Epithelial cell of prostate (primary cell): ENCODE results near the gene GPS1.

Experiments used
- DNase-seq: peaks from one replicate; pipeline ENCODE4 v3.0.0-alpha.2; 2011; ENCODE audit warnings: low read depth, low spot score
- H3K27ac ChIP-seq: fragments of 450-650 bp; 2 replicates; pipeline ENCODE4 v1.5.1; 2017; ENCODE audit warnings: mild to moderate bottlenecking

Gene GPS1

DNA sequence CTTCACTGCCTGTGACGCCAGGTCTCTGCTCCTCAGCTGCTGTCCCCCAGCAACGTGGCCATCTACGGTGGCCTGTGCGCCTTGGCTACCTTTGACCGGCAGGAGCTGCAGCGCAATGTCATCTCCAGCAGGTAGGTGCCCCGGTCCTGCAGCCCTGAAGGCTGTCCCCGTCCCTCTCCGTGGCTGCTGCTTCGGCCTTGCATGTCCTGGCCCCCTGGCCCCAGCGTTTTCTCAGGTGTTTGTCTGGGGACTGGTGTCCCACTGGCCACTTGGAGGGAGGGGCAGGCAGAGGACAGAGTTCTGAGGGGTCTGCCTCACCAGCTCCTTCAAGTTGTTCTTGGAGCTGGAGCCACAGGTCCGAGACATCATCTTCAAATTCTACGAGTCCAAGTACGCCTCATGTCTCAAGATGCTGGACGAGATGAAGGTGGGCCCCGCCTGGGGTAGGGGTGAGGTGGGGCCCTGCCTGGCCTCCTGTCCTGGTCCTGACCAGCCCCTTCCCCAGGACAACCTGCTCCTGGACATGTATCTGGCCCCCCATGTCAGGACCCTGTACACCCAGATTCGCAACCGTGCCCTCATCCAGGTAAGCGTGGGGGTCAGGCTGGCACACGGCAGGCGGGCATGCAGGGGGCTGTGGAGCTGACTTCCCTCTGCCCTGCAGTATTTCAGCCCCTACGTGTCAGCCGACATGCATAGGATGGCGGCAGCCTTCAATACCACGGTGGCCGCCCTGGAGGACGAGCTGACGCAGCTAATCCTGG, 4.4 kb downstream of the GPS1 start:
- no peak for DNase-seq
- no peak overlapping the region for H3K27ac ChIP-seq

DNA sequence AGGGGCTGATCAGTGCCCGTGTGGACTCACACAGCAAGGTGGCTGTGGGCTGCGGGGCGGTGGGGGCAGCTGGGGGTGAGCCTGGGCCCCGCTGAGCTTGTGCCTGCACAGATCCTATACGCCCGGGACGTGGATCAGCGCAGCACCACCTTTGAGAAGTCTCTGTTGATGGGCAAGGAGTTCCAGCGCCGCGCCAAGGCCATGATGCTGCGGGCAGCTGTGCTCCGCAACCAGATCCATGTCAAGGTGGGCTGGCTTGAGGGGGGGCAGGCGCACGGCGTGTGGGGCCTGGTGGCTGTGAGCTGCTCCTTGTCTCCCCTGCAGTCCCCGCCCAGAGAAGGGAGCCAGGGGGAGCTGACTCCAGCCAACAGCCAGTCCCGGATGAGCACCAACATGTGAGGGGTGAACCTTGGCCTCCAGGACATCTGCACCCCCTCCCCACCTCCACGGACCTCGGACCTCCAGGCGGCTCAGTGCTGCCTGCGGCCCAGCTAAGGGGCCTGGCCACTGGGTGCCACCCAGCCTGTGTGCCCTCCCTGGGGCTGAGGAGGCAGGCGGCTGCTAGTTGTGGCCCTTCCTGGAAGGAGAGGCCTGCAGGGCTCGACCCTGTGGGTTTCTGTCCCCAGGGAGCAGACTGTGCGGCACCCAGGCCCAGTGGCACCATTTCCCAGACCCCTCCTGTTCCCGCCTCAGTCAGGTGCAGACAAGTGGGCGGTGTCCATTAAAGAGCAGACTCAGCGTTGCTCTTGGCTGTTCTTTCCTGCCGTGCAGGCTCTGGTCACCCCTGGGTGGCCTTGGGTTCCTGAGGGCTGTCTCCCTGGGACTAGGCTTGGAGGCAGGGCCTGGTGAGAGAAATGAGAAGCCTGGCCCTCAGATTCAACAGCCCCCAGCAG, 5.3 kb downstream of the GPS1 start:
- no peak overlapping the region for H3K27ac ChIP-seq
- no peak for DNase-seq

DNA sequence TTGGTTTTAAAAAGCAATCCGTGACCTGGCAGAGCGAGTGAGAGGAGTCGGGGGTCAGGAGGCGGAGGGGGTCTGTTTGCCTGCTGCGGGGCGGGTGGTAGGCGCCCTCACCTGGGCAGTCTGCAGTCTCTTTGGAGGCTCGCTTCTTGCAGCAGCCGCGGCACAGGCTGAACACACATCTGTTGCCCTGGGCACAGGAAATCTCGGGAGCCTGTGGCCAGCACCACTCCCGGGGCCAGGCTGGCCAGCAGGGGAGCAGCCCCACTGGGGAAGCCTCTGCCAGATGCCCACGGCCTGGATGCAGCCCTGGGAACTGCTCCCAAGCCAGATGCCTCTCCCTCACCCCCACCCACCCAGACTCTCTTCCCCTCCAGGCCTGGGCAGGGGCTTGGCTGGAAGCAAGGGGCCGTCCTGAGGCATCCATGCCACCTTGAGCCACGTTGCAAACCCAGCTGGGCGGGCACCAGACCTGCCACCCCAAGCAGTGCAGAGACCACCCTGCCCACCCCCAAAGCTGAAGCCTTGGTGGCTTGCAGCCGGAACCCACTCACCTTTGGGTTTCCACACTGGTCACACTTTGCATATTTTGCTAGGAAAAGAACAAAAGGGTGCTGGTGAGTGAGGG, 6.6 kb downstream of the GPS1 start:
- H3K27ac ChIP-seq, result no peak overlapping the region
- no peak for DNase-seq

DNA sequence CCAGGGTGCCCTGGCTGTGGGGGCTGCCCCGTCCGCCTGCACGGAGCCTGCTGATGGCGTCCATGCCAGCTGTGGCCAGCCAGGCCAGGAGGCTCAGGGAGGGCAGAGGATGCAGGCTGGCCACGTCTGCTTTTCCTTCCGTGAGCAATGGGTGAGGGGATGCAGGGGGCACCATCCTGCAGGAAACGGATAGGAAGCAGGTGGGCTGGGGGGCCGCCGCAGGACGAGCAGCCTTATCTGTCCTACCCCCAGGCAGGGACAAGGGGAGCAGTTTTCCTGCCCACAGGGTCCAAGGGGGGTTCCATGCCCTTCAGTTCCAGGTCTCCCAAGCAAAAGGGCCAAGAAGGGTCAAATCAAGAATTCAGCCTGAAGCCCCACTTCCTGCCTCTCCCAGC, 7.2 kb downstream of the GPS1 start:
- DNase-seq, result no peak
- no peak overlapping the region for H3K27ac ChIP-seq

DNA sequence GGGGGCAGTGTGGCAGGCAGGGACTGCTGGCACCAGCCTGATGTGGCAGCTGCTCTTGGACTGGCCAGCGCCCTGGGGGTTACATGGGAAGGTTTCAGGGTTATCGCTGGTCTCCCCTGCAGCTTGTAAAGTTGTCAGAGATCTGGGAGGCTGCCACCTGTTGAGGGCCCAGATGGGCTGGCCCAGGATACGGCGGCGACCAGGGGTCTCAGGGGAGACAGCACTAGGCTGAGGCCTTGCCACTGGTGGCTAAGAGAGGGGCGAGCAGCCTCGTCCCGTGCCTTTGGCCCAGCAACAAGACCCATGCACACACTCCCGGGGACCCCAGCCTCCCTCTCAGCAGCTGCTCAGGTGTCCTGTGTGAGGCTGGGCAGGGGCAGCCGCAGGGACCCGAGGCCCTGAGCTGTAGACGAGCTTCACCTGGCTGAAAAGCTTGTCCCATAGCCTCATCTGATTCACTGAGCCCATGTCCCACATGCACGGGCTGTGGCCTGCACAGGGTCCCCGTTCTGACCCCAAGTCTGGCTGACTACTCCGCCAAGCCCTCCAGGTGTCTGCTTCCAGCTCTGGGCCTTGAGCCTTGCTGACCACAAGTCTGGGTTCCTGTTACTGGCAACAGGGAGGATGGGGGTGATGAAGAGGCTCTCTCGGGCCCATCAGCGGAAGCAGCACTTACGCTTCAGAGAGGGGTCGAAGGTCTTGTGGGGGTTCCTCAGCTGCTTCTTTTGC, 7.7 kb downstream of the GPS1 start:
- DNase-seq, result no peak
- no peak overlapping the region for H3K27ac ChIP-seq

DNA sequence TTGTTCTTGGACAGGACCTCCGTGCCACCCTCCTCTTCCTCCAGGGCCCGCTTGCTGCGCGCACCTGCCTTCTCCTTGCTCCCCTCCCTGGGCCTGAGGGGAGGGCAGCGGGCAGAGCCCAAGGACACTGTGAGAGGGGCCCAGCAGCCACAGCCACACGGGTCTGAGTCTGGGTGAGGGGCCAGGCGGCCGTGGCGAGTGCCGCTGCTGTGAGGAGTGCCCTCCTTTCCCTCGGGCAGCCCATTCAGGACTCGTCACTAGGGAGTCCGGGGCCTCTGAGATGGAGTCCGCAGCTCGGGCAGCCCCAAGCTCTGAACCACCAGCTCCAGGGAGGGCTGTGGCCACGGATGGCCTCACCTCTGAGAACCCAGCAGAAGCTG, 8.3 kb downstream of the GPS1 start:
- H3K27ac ChIP-seq, result no peak overlapping the region
- no peak for DNase-seq

DNA sequence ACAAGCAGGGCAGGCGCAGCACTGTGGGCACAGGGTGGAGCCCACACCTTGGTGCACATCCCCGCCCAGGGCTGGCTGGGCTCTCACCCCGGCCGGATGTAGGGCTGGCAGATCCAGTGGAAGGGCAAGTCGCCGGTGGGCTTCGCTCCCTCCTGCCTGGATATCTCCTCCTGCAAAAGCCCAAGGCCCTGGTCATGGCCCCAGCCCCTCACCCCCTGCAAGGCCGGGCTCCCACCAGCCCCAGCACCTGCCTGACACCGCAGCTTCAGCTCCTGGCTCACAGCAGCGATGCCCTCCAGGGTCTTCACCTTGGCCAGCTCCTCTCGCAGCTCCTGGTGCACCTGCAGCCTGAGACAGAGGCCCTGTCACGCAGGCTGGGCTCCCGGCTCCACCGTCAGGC, 8.9 kb downstream of the GPS1 start:
- no peak overlapping the region for H3K27ac ChIP-seq
- no peak for DNase-seq

DNA sequence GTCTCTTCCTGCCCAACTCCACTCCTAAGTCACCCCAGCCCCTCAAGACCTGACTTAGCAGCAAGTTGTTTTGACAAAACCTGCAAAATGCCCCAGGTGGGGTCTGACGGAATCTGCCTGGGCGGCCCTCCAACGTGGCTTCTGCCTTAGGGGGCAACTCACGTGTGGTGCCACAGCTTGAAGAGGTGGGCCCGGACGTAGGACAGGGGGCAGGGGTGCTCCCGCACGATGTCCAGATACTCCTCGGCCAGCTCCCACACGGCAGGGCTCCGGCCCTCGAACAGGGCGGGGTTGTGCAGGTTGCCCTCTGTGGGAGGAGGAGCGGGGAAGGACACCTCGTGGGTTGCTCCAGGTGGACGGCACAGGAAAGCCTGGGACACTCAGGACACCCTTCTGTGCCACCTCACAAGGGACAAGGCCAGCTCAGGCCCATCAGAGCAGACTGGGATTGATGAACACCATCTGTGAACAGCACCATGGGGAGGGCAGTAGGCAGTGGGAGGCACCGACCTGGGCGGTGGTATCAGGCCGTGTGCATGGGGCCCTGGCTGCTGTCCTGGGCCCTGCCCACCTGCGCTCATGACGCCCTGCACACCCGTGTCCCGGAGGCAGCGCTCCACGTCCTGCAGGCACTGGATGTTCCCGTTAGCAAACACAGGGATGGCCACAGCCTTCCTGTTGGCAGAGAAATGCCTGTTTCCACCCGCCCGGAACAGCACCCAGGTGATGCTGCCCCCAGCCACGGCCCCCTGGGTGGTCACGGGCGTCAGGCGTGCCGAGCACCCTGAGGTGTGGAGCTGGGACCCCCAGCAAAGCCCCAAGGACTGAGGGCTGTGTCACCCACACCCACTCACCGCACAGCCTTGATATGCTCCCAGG, 9.6 kb downstream of the GPS1 start:
- DNase-seq, result no peak
- no peak overlapping the region for H3K27ac ChIP-seq

DNA sequence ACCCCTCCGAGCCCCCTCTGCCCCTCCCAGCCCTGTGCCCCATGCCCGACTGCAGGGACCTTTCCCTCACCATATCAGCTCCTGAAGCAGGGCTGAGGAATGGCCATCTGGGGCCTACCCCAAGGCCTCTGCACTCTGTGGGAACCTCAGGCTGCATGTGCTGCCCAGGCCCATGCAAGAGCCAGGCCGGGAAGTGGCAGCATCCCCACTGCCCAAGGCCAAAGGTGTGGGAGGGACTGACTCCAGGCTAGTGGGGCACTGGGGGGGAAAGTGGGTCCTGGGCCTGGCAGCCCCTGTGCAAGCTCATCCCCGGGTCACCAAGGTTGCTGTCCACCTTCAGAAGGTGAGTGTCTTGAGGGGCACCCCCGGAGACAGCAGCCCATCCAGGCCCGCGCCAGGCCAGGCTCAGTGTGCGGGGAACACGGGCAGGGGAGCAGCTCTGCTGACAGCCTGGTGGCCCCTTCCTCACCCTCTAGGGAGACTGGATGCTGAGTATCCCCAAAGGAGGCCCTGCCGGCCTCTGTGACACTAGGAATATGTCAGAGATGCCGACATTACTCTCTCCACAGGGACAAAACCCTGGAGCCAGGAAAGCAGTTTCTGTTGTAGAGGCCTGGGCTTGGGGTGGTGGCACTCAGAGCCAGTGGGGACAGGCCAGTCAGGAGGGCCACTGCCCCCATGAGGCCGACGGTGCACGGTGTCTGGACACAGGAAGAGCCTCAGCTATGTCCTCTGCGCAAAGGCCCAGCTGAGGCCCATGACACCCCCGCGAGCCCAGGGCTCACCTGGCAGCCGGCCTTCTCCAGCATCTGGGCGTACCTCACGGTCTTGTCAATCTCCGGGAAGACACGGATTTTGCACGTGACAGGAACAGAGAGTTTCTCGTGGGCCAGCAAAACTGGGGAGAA, 10.6 kb downstream of the GPS1 start:
- no peak for DNase-seq
- no peak overlapping the region for H3K27ac ChIP-seq

DNA sequence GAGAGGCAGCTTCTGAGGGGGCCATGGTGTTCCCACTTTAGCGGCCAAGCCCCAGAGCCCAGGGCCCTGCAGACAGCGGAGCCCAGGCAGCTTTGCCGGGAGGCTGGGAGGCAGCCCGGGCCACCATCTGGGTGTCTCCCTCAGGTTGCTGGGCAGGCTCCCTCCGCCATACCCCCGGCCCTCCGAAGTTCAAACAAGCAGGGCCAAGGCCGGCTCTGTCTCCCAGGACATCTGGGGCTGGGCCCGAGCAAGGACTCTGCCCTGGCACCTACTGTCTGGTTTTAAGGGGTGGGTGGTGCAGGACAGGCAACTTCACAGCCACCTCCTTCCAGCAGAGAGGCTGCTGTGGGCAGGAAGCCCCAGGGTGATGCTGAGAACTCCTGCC, 11.3 kb downstream of the GPS1 start:
- H3K27ac ChIP-seq, result no peak overlapping the region

DNA sequence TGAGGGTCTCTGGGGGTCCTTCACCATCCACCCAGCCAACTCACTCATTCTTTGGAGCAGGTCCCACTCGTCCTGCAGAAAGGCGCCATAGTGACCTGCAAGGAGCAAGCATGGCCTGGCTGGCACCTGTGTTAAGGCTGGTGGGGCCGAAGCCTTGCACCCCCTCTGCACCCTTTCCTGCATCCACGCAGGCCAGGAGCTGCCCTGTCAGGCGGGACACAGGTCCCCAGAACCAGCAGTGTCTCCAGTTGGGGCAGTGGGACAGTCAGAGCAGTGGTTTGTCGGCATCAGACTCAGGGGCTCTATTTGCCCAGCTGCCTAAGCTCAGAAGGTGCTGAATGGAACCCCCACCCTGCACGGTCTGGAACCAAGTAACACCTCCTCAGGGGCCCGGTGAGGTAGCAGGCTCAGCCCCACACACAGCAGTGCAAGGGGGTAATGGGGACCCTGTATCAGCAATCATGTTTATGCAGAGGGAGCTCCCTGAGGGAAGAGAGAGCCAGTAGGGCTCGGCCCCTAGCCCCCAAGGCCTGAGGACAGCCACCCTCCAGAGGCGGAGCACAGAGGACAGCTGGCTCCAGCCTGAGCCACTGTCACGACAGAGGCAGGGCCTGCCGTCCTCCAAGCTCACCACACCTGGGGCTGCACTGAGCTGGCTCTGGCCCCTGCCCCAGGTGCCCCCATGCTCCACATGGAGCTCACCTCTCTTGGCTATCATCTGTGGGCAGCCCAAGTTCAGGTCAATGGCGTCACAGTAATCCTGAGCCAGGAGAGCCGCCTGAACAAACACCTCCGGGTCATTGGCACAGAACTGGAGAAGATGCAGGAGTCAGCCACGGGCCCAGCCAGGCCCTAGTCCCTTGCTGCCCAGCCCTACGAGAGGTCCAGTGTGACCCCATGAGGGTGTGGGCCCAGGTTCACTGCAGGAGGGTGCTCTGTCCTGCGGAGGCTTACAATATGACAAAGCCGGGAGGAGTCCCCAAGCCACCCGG, 12.0 kb downstream of the GPS1 start:
- no peak for DNase-seq
- H3K27ac ChIP-seq, result no peak overlapping the region

More for the DNA sequence above, 11.3 kb downstream of the GPS1 start:
- DNase-seq, result no peak

DNA sequence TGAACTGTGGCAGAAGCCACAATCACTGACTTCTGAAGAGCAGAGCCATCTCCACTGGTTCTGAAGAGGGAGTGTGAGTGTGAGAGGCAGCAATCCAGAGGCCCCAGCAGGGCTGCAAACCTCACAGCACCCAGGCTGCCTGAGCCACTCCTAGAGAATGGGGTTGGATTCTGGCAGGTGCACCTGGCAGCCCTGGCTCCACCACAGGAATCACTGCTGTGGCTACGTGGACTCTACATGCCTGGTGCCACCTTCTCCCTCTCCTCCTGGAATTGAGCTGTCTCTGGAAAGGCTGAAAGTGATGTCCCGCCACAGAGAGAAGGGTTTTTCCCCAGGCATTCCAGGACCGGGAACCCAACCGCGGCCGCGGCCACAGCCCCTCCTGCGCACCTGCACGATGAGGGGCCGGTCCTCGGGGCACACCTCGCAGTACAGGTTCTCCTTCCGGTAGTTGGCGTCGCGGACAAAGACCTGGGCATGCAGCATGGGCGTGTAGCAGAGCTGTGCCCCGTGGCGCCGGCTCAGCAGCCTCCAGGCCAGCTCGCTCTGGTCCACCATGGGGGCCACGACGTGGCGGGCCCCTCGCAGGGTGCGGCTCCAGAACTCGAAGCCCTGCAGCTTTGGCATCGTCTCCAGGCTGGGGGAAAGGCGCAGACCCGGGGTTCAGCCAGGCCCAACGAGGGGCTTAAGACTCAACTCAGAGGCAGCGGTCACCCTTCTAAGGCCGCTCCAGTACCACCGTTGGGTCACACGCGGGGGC, 12.9 kb downstream of the GPS1 start:
- peak overlapping the region; percentile 36 for H3K27ac ChIP-seq
- no peak for DNase-seq

DNA sequence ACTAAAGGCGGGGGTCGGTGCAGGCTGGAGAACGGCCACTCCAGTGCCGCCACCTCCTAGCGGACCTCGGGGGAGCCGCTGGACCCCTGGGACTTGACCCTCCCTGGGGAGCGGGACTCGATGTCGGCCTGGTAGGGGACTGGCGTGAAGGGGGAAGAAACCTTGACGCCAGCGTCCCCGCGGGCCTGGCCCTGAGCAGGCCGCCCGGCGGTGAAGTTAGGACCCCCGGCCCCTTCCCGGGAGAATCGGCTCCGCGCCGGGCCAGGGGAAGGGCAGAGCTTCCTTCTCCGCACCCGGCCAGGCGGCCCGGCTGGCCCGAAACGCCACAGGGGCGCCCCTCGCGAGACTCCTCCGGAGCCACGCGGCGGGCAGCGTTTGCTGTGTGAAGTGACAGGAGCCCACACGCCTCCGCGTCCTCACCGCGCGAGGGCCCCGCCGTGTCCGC, 13.5 kb downstream of the GPS1 start:
- DNase-seq, result no peak
- peak overlapping the region; percentile 36 for H3K27ac ChIP-seq

DNA sequence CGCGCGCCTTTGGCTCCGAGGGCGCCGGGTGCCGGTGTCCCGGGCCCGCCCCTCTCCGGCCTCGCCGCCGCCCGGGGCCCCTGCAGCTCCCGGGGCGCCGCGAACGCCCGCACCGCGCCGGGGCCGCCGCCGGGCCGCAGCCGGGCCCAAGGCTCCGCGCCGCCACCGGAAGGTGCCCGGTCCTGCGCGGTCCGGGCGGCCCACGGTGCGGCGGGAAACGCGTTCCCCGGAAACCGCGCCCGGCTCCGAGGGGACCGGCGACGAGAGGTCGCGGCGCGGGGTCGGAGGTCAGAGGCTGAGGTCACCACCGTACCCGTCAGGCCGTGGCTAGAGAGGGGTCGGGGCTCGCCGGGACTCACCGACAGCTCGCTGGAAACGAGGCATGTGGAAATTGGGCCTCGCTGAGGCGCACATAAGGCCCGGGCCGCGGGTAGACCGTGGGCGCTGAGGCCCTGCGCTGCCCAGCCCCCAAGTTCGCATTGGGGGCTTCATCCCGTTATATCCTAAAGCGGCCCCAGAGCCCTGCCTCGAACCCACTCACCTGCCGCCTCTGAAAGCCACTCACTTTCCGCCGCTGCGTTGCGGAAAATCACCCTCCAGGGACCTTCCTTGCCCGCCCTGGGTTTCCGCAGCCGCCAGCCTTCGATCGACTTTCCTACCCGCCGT, 14.1 kb downstream of the GPS1 start, which contains the start of gene DUS1L:
Gene DUS1L (minus strand): TSS at position 167 of the 666 bp plus-strand sequence. CDS start 745 bp downstream, outside the sequence.
- H3K27ac ChIP-seq, result peak within 1 kb of the TSS; percentile 36
- DNase-seq, result no peak

DNA sequence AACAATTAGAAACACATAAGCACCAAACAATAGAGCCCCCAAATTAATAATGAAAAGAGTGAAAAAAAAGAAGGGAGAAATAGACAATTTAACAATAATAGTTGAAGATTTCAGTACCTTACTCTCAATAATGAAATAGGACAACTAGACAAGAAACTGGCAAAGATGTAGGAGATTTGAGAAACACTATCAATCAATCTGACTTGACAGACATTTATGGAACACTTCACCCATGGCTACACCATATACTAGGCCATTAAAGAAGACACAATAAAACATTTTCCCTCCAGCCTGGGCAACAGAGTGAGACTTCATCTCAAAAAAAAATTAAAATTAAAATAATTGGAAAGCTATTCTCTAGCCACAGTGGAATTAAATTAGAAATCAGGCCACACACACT, 18.9 kb downstream of the GPS1 start:
- no peak overlapping the region for H3K27ac ChIP-seq
- DNase-seq, result no peak

DNA sequence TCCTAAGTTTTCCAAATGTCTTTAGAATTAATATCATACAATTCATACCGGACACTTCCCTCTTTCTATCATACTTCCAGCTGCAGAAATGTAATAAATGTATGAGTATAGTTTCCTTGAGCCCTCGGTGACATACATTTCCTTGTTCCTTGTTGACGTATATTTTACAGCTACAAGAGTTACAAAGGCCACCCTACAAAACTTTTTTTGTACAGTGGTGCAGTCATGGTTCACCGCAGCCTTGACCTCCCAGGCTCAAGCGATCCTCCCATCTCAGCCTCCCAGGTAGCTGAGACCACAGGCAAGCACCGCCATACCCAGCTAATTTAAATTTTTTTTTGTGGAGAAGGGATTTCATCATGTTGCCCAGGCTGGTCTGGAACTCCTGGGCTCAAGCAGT, 21.1 kb downstream of the GPS1 start:
- no peak for DNase-seq
- no peak overlapping the region for H3K27ac ChIP-seq
